Measurements from ENCODE around the gene TLE2. TPM values are rescaled to one million over a fixed set of nuclear protein-coding genes. Genes with fewer than 3 reads are reported as not detected.

TLE2 gene
- total RNA-seq, 1 experiment from 2014 or later: 6.2 TPM

- H3K27me3 ChIP-seq (ENCODE audit: control insufficient read depth, insufficient read depth, low read length): no peaks in the 10 kb centered on the region
- no peaks in the 10 kb centered on the region for H3K36me3 ChIP-seq (ENCODE audit: control insufficient read depth, insufficient read depth, low read length)
- DNase-seq (ENCODE audit: low read depth, low spot score) (no peak), ATAC-seq (peak; percentile 47; the same call in 1 of the 2 replicates)
- no peak overlapping the region for H3K27ac ChIP-seq (ENCODE audit: low read length)
- TF ChIP-seq TCF7L2 (IDR thresholded peaks at IDR 0.05; ENCODE audit: low read depth, low read length) (no peak), SIN3A (IDR thresholded peaks at IDR 0.05; ENCODE audit: borderline replicate concordance, insufficient read depth, low read depth, low read length) (no peak), POLR2AphosphoS5 (IDR thresholded peaks at IDR 0.05; ENCODE audit: low read depth, low read length) (no peak), REST (IDR thresholded peaks at IDR 0.05; ENCODE audit: insufficient read depth in 1 of 2, low read depth in 2 of 2, low read length in 1 of 2) (no peak), CTCF (IDR thresholded peaks at IDR 0.05) (no peak)
- H3K4me1 ChIP-seq (ENCODE audit: control insufficient read depth, insufficient read depth, low read length): peaks cover 4% of the 10 kb centered on the region
- ChIA-PET POLR2A (no interaction called here), CTCF (no interaction called here)
- BruUV-seq (replicated peaks): no TSS peak
- intact Hi-C loops (cut with micrococcal nuclease; ENCODE audit: unreplicated experiment) (no loop called here), in situ Hi-C loops (cut with HindIII; ENCODE audit: low pct_unique_long_range_greater_than_20kb, low sequenced_read_pairs) (no loop called here)
- no peak overlapping the region for H3K4me3 ChIP-seq (ENCODE audit: low read depth in 2 of 2, low read length in 2 of 2)
- no peaks in the 10 kb centered on the region for H3K9me3 ChIP-seq (ENCODE audit: control insufficient read depth, insufficient read depth, low read depth, low read length)
These were observed 17.0 kb upstream of the TLE2 start for GRCh38 chr19:3045885-3046697.

GRCh38 chr19:3045191-3045590, 16.1 kb upstream of the TLE2 start:
- ATAC-seq (no peak), DNase-seq (ENCODE audit: low read depth, low spot score) (no peak)
- POLR2A ChIA-PET: no interaction called here
- in situ Hi-C loops (cut with HindIII; ENCODE audit: low pct_unique_long_range_greater_than_20kb, low sequenced_read_pairs) (no loop called here), intact Hi-C loops (cut with micrococcal nuclease; ENCODE audit: unreplicated experiment) (no loop called here)
- H3K9me3 ChIP-seq (ENCODE audit: control insufficient read depth, insufficient read depth, low read depth, low read length): no peaks in the 10 kb centered on the region
- H3K27me3 ChIP-seq (ENCODE audit: control insufficient read depth, insufficient read depth, low read length): no peaks in the 10 kb centered on the region
- H3K36me3 ChIP-seq (ENCODE audit: control insufficient read depth, insufficient read depth, low read length): no peaks in the 10 kb centered on the region
- H3K27ac ChIP-seq (ENCODE audit: low read length): no peak overlapping the region
- H3K4me1 ChIP-seq (ENCODE audit: control insufficient read depth, insufficient read depth, low read length): peaks cover 4% of the 10 kb centered on the region
- CTCF ChIA-PET: no interaction called here
- no TSS peak for BruUV-seq (replicated peaks)
- no peak for TF ChIP-seq POLR2AphosphoS5 (IDR thresholded peaks at IDR 0.05; ENCODE audit: low read depth, low read length)
- no peak for TF ChIP-seq SIN3A (IDR thresholded peaks at IDR 0.05; ENCODE audit: borderline replicate concordance, insufficient read depth, low read depth, low read length)
- TF ChIP-seq CTCF (IDR thresholded peaks at IDR 0.05): no peak
- no peak for TF ChIP-seq REST (IDR thresholded peaks at IDR 0.05; ENCODE audit: insufficient read depth in 1 of 2, low read depth in 2 of 2, low read length in 1 of 2)
- TF ChIP-seq TCF7L2 (IDR thresholded peaks at IDR 0.05; ENCODE audit: low read depth, low read length): no peak
- no peak overlapping the region for H3K4me3 ChIP-seq (ENCODE audit: low read depth in 2 of 2, low read length in 2 of 2)

Measured in Panc1 (cell line).